GM12878 (cell line): ENCODE results near the gene PRKG1.

Experiments used
- EP300 ChIP-seq, 2 experiments: fragments of 150-350 bp in 1 of 2; IDR thresholded peaks; 2 replicates each; pipeline ENCODE4 v1.6.1; 2011 to 2012; ENCODE audit warnings: low read depth in 2 of 2, low read length in 2 of 2, borderline replicate concordance in 1 of 2, improper control_type of control experiment in 1 of 2, inconsistent platforms in 1 of 2; ENCODE audit not compliant: control insufficient read depth in 1 of 2
- FOXK2 ChIP-seq: fragments of 450-650 bp; IDR thresholded peaks from 2 replicates; pipeline ENCODE4 v1.6.1; 2017; ENCODE audit warnings: mild to moderate bottlenecking, moderate library complexity
- MTA2 ChIP-seq: fragments of 450-650 bp; IDR thresholded peaks from 2 replicates; pipeline ENCODE4 v1.6.1; 2016; ENCODE audit warnings: low read depth, mild to moderate bottlenecking, moderate library complexity
- MXI1 ChIP-seq: fragments of 150-350 bp; IDR thresholded peaks from 2 replicates; pipeline ENCODE4 v1.6.1; 2011; ENCODE audit warnings: low read depth, mild to moderate bottlenecking, inconsistent platforms, low read length, improper control_type of control experiment
- NBN ChIP-seq: fragments of 450-650 bp; IDR thresholded peaks from 2 replicates; pipeline ENCODE4 v1.6.1; 2016
- RAD21 ChIP-seq: IDR thresholded peaks from 2 replicates; pipeline ENCODE4 v1.6.1; 2011; ENCODE audit warnings: mild to moderate bottlenecking, low read depth, low read length, moderate library complexity; ENCODE audit not compliant: insufficient read depth
- SMARCA5 ChIP-seq: fragments of 450-650 bp; IDR thresholded peaks from 2 replicates; pipeline ENCODE4 v1.6.1; 2017; ENCODE audit warnings: mild to moderate bottlenecking
- TCF12 ChIP-seq: IDR thresholded peaks from 2 replicates; pipeline ENCODE4 v1.6.1; 2011; ENCODE audit warnings: low read depth, mild to moderate bottlenecking, low read length
- ZNF384 ChIP-seq: IDR thresholded peaks from 2 replicates; pipeline ENCODE4 v1.6.1; 2012; ENCODE audit warnings: low read depth, mild to moderate bottlenecking, low read length, improper control_type of control experiment, borderline replicate concordance
- TF ChIP-seq, protein P1 (sequence below): IDR thresholded peaks from 2 replicates; pipeline ENCODE4 v1.6.1; 2012; ENCODE audit warnings: low read length, inconsistent platforms
- TF ChIP-seq, protein P2 (sequence below), 3 experiments: IDR thresholded peaks in 2 of 3; conservative IDR thresholded peaks in 1 of 3; 2 replicates each; pipeline ENCODE4 v1.5.1; 2011; ENCODE audit warnings: low read depth in 3 of 3, low read length in 3 of 3, mild to moderate bottlenecking in 3 of 3, control low read depth in 2 of 3, moderate library complexity in 2 of 3, inconsistent platforms in 1 of 3, mixed read lengths in 1 of 3; ENCODE audit not compliant: control insufficient read depth in 2 of 3, insufficient read depth in 1 of 3; ENCODE audit errors: extremely low read depth in 1 of 3

DNA sequence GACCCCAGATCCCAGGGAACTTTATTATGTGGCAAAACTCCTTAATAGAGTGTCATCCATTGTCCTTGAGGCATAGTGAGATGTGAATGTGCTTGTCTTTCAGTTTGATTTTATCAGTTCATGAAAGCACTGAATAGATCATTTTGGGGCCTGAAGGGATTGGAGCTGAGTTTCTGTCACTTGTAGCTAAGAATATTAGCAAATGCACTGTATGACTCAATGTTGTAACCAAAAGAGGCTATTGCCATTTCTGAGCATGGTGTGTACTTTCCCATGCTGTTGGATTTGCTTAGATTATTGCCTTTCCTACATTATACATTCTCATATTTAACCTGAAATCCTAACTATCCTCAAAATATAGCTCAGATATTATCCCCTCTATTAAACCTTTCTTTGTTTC is 130.4 kb downstream of the PRKG1 start:
- TF ChIP-seq MXI1 (no peak), RAD21 (no peak), ZNF384 (no peak), EP300 (IDR thresholded peaks at IDR 0.05; ENCODE audit: borderline replicate concordance in 1 of 2, control insufficient read depth in 1 of 2, low read depth in 2 of 2, low read length in 2 of 2) (no peak), FOXK2 (no peak), MTA2 (no peak), TCF12 (no peak), NBN (no peak), SMARCA5 (no peak)
- TF ChIP-seq, protein P1, sequence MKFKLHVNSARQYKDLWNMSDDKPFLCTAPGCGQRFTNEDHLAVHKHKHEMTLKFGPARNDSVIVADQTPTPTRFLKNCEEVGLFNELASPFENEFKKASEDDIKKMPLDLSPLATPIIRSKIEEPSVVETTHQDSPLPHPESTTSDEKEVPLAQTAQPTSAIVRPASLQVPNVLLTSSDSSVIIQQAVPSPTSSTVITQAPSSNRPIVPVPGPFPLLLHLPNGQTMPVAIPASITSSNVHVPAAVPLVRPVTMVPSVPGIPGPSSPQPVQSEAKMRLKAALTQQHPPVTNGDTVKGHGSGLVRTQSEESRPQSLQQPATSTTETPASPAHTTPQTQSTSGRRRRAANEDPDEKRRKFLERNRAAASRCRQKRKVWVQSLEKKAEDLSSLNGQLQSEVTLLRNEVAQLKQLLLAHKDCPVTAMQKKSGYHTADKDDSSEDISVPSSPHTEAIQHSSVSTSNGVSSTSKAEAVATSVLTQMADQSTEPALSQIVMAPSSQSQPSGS: no peak
- TF ChIP-seq, protein P2, sequence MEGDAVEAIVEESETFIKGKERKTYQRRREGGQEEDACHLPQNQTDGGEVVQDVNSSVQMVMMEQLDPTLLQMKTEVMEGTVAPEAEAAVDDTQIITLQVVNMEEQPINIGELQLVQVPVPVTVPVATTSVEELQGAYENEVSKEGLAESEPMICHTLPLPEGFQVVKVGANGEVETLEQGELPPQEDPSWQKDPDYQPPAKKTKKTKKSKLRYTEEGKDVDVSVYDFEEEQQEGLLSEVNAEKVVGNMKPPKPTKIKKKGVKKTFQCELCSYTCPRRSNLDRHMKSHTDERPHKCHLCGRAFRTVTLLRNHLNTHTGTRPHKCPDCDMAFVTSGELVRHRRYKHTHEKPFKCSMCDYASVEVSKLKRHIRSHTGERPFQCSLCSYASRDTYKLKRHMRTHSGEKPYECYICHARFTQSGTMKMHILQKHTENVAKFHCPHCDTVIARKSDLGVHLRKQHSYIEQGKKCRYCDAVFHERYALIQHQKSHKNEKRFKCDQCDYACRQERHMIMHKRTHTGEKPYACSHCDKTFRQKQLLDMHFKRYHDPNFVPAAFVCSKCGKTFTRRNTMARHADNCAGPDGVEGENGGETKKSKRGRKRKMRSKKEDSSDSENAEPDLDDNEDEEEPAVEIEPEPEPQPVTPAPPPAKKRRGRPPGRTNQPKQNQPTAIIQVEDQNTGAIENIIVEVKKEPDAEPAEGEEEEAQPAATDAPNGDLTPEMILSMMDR (IDR thresholded peaks at IDR 0.05 in 2 of 3, conservative IDR thresholded peaks at IDR 0.05 in 1 of 3; ENCODE audit: control insufficient read depth in 2 of 3, extremely low read depth in 1 of 3, insufficient read depth in 1 of 3, low read depth in 3 of 3, low read length in 3 of 3): no peak
